ENCODE results near the gene RFX3.

The RFX3 gene

DNA sequence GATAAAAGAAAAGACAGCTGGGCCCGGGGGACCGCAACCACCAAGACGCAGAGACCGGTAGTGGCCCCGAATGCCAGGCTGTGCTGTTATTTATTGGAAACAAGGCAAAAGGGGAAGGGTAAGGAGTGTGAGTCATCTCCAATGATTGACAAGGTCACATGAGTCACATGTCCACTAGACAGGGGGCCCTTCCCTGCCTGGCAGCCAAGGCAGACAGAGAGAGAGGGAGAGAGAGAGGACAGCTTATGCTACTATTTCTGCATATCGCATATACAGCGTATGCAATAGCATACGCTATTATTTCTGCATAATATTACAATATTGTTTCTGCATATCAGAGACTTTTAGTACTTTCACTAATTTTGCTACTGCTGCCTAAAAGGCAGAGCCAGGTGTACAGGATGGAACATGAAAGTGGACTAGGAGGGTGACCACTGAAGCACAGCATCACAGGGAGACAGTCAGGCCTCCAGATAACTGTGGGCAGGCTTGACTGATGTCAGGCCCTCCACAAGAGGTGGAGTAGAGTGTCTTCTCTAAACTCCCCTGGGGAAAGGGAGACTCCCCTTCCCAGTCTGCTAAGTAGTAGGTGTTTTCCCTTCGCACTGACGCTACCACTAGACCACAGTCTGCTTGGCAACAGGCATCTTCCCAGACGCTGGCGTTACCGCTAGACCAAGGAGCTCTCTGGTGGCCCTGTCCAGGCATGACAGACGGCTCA lies 50.3 kb downstream of the RFX3 start:
- DNase-seq, result no peak

- DNase-seq, result no peak
Observed at GRCh38 chr9:3474821-3475220, 51.0 kb downstream of the RFX3 start.

GRCh38 chr9:3473405-3473804 lies 52.4 kb downstream of the RFX3 start:
- no peak for DNase-seq

DNA sequence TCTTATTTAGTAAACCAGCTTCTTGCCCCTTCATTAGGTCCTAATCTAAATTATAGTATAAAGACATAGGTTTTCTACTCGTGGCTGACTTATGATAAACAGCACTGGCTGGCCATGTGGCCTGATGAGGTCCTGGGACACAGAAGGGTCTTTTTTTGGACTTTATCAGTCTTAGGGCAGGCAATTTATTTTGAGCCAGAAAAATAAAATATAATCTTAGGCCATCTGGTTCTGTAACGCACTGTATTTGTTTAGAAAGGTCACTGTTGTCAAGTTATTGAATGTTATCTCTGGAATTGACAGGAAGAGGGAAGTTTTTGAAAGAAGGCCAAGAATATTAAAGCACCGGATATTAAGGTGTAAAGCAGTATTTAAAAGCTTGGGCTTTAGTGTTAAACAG lies 53.9 kb downstream of the RFX3 start:
- DNase-seq, result no peak

DNA sequence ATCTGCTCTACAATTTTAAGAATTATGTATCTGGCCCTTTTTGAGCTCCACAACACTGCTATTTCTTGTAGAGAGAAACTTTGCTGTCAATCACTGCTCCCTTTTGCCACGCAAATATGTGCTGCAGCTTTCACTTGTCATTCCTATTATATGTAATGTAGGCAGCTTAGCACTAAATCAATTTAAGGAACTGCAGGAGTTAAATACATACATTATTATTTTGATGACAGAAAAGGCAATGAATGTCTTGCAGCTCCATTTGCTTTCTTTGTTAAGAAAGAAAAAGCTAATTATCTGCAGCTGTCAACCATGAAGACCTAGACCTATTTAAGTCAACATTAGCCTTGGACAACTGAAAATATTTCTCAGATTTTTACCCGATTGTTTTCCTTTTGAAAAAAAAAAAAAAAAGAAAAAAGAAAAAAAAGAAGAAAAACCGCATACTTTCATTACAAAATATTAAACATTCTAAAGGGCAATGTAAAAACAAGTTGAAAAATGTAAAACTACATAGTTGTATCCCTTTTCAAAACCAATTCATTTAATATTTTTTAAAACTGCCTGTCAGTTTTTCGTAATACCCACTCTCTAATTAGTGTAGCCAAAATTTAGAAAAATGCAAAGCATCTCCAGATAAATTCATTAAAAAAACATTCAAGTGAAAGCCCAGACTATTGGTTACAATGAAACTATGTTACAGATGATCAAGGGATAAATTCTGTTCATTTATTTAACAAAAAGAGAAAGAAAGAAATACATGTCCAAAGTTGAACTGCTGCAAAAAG lies 57.2 kb downstream of the RFX3 start:
- DNase-seq, result no peak

DNA sequence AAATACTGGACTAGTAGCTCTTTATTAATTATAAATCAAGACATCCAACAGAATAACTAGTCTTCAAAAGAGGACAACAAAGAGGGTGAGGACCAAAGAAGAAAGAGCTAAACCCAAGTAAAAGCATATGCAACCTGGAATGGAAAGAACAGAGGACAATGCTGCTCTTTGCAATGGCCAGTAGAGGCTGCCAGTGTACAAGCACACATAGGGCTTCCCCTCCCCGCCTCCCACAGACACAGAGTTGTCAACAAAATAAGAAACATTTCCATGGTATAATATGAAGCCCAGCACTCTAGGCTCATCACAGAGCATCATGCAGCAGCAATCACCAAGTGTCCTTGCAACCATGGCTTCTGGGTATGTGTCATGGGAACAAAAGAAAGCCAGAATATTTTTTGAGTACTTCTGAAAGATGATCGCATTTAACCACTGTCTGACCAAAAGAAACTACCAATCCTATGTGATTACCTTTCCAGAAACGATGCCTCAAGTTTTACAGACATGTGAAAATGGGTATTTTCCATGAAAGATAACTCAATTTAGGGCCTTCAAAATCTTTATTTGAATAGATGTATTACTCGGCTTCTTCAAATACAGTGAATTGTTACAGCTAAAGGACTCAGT lies 58.1 kb downstream of the RFX3 start:
- peak; percentile 52 for DNase-seq

DNA sequence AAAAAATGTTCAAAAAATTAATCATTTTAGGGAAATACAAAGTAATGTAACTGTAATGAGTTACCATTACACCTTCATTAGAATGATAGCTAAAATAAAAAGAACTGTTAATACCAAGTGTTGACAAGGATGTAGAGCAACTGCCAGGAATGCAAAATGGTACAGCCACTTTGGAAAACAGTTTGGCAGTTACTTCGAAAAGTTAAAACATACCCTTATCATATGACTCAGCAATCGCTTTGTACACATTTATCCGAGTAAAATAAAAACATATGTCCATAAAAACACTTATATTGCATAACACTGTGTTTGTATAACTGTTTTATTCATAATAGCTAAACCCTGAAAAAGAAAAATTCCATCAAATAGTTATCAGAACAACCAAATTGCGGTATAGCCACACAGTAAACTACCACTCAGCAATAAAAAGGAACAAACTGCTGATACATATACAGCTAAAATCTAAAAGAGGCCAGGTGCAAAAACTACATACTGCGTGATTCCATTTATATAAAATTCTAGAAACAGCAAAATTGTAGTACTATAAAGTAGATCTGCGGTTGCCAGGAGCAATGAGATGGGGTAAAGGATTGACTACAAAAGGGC lies 61.7 kb downstream of the RFX3 start:
- no peak for DNase-seq

DNA sequence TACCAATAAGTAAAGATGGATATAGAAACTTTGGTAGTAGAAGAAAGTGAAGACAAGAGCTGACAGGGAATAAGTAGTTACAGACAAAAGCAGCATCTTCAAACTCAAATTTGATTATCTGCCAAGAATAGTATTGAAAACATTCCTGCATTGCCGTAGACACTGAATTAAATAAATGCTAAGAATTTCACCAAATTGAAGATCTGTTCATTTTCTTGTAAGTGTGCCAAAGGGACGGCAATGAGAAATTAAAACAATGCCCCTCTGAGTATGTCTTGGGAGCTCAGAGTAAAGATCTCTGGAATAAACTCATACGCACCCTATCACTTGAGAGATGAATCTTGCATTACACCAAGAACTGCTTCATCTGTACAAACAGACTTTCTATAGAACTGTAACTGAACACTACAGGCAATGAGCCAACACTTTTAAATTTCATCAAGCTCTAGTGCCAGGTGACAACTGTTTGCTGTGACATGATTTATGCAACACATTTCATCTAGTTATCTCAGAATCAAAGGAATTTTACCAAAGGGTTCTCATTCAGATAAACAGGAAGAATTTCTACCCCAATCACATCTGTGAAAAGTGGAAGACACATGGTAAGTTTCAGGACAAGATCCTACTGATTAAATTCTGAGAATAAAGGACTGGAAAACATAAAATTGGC lies 66.9 kb downstream of the RFX3 start:
- no peak for DNase-seq

GRCh38 chr9:3457175-3457574 lies 68.6 kb downstream of the RFX3 start:
- DNase-seq, result no peak

GRCh38 chr9:3455717-3456116 lies 70.1 kb downstream of the RFX3 start:
- no peak for DNase-seq

DNA sequence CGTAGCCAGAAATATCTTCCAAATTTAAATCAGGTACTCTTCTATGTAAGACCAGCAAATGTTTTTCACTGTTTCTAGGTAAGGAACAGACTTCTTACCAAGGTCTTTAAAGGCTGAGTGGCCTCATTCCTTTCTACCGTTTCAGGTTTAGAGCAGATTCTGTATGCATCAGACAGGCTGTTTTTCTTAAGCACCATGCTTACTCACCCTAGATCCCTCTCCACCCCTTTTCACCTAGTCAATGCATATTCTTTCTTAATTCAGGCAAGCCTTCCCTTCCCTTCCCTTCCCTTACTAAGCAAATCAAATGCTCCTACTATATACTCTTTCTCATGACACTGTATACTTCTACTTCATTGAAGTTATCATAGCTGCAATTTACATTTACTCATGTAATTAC lies 70.7 kb downstream of the RFX3 start:
- no peak for DNase-seq

DNA sequence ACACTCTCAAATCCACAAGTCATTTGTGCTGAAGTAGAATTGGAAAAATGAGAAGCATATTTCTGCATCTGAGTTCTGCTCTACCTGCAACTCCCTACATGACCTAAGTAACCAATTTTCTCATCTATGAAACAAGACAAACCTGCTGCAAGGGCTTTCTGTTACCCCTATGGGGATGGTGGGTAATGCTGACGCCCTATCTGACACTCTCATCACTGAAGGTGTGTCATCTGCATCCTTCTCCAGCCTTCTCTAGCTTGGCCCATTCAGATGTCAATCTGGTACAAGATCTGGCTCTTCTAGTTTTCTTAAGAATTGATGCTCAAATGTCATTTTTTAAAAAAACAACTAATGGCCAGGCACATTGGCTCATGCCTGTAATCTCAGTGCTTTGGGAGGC lies 73.8 kb downstream of the RFX3 start:
- DNase-seq, result no peak

- DNase-seq, result no peak
Observed at GRCh38 chr9:3447788-3448187, 78.0 kb downstream of the RFX3 start.

- no peak for DNase-seq
Observed at GRCh38 chr9:3447143-3447542, 78.7 kb downstream of the RFX3 start.

- DNase-seq, result no peak
Observed at GRCh38 chr9:3446313-3446712, 79.5 kb downstream of the RFX3 start.

DNA sequence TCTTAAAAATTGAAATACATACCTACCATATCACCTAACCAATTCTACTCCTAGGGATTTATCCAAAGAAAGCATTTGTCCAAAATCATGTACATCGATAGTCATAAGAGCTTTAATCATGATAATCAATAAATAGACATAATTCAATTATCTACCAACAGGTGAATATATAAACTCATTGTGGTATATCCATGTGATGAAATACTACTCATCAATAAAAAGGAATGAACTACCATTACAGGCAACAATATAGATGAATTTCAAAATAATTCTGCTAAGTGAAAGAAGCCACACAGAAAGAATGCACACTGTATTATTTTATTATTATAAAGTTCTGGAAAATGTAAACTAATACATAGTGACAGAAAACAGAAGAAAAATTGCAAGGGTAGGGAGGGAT lies 81.8 kb downstream of the RFX3 start:
- no peak for DNase-seq

GRCh38 chr9:3441197-3441816 lies 84.5 kb downstream of the RFX3 start:
- DNase-seq, result peak; percentile 7

GRCh38 chr9:3436629-3437420 lies 89.0 kb downstream of the RFX3 start:
- DNase-seq, result no peak

DNA sequence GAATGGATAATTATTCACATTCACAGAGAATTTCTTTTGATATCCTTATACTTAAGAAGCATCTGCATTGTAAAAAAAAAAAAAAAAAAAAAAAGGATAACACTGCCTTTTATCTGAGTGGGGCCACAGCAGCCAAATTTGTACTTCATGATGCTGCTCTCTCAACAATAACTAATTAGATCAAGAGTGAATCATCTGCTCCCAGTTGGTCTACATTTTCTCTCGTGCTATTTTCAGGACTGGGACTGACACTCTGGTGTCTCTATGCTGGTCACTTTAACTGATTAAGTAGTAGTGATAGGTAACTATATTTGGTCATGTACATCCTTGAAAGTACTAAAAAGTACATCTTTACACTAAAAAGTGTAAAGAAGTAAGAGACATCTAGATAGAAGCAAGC lies 90.1 kb downstream of the RFX3 start:
- no peak for DNase-seq

GRCh38 chr9:3434594-3434993 lies 91.2 kb downstream of the RFX3 start:
- no peak for DNase-seq

GRCh38 chr9:3433754-3434153 lies 92.0 kb downstream of the RFX3 start:
- DNase-seq, result no peak

DNA sequence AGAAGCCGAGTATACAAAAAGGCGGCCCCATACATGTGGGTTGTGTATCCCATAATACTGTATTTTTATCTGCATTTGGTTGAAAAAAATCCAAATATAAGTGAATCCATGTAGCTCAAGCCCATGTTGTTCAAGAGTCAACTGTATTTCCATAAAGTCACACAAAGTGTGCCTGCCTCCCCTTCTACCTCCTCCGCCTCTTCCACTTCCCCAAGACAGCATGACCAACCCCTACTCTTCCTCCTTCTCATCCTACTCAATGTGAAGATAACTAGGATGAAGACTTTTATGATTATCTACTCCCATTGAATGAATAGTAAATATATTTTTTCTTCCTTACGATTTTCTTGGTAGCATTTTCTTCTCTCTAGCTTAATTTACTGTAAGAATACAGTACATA lies 92.7 kb downstream of the RFX3 start:
- no peak for DNase-seq

All from stimulated activated naive CD4-positive, alpha-beta T cell treated with Interleukin-2 at 50 U/mL for 16 hours (primary cell).